HG02885 (cell line): ENCODE measurements around the gene ARID2.

Experiments used
- ATAC-seq: cut with Tn5 transposase; IDR thresholded peaks from one replicate; pipeline ENCODE4 v1.9.1; 2021; ENCODE audit warnings: mild to moderate bottlenecking; ENCODE audit not compliant: unreplicated experiment, poor library complexity

The ARID2 gene, protein sequence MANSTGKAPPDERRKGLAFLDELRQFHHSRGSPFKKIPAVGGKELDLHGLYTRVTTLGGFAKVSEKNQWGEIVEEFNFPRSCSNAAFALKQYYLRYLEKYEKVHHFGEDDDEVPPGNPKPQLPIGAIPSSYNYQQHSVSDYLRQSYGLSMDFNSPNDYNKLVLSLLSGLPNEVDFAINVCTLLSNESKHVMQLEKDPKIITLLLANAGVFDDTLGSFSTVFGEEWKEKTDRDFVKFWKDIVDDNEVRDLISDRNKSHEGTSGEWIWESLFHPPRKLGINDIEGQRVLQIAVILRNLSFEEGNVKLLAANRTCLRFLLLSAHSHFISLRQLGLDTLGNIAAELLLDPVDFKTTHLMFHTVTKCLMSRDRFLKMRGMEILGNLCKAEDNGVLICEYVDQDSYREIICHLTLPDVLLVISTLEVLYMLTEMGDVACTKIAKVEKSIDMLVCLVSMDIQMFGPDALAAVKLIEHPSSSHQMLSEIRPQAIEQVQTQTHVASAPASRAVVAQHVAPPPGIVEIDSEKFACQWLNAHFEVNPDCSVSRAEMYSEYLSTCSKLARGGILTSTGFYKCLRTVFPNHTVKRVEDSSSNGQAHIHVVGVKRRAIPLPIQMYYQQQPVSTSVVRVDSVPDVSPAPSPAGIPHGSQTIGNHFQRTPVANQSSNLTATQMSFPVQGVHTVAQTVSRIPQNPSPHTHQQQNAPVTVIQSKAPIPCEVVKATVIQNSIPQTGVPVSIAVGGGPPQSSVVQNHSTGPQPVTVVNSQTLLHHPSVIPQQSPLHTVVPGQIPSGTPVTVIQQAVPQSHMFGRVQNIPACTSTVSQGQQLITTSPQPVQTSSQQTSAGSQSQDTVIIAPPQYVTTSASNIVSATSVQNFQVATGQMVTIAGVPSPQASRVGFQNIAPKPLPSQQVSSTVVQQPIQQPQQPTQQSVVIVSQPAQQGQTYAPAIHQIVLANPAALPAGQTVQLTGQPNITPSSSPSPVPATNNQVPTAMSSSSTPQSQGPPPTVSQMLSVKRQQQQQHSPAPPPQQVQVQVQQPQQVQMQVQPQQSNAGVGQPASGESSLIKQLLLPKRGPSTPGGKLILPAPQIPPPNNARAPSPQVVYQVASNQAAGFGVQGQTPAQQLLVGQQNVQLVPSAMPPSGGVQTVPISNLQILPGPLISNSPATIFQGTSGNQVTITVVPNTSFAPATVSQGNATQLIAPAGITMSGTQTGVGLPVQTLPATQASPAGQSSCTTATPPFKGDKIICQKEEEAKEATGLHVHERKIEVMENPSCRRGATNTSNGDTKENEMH (N-terminal part only)

DNA sequence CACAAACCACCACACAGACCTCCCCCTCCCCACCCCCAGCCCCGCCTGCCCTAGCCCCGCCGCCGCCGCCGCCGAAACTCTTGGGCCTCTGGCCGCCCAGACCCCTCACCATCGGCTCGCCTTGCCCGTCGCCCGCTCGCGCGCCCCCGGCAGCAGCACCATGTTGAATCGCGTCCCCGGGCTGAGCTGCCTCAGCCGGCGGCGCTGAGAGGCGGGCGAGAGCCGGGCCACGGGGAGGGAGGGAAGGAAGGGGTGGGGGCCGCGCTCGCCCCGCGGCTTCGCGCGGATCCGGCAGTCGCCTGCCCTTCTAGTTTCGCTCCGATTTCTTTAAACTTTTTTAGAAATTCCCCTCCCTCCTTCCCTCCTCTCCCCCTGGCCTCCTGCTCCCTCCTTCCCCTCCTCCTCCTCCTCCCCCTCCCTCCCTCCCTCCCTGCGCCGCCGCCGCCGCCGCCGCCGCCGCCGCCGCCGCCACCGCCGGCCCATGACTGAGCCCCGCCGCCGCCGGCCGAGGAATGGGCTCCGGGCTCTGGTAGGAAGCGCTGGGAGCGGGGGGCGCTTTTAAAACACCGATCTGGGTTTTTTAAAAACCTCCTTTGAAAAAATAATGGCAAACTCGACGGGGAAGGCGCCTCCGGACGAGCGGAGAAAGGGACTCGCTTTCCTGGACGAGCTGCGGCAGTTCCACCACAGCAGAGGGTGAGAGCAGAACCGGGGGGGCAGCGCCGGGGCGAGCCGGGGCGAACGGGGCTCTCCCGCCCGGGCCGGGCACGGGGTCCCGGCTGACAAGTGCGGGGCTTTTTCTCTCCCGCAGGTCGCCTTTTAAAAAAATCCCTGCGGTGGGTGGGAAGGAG, at the start of gene ARID2:
ARID2 (plus strand) TSS at position 474 of the 851 bp plus-strand sequence; CDS start at position 605, 131 bp downstream.
- ATAC-seq = peak; percentile 17

- ATAC-seq = no peak
These were observed 49.1 kb upstream of the ARID2 start for GRCh38 chr12:45680362-45680761.

- ATAC-seq = no peak
These were observed 48.0 kb upstream of the ARID2 start for GRCh38 chr12:45681465-45681864.

GRCh38 chr12:45685680-45686079, 43.8 kb upstream of the ARID2 start:
- no peak for ATAC-seq

- ATAC-seq = no peak
These were observed 42.2 kb upstream of the ARID2 start for GRCh38 chr12:45687081-45688015.

DNA sequence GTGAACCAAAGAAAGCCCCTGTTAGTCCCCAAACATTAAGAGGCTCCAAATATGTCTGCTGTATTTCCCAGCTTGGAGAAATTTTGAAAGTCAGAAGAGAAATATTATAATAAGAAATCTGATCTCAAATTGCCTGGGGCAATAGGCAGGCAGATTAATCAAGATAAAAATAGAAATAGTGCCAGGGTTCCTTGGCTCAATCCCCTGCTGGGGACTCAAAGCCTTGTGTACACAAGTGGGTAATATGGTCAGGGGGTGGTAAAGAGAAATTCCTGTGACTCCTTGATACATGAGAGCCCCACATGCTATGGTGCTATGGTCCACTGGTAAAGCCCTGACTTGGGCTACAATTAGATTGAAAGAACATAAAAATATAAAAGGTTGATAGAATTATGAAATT, 41.3 kb upstream of the ARID2 start:
- no peak for ATAC-seq

GRCh38 chr12:45695035-45695434, 34.5 kb upstream of the ARID2 start:
- ATAC-seq = no peak

- no peak for ATAC-seq
These were observed 33.9 kb upstream of the ARID2 start for GRCh38 chr12:45695606-45696005.

- ATAC-seq = no peak
These were observed 33.5 kb upstream of the ARID2 start for GRCh38 chr12:45696049-45696448.

- no peak for ATAC-seq
These were observed 32.1 kb upstream of the ARID2 start for GRCh38 chr12:45697371-45697770.

DNA sequence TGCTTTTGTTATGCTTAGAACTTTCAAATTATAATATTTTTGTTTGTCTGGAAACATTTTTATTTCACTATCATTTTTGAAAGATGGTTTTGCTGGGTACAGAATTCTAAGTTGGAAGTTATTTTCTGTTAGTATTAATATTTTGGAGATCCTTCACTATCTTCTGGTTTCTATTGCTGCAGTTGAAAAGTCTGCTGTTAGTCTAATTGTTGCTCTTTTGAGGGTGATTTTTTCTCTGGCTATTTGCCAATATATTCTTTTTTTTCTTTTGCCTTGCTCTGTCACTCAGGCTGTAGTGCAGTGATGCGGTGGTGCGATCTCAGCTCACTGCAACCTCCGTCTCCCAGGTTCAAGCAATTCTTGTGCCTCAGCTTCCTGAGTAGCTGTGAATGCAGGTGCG, 28.2 kb upstream of the ARID2 start:
- ATAC-seq = no peak

- no peak for ATAC-seq
These were observed 25.6 kb upstream of the ARID2 start for GRCh38 chr12:45703942-45704341.

DNA sequence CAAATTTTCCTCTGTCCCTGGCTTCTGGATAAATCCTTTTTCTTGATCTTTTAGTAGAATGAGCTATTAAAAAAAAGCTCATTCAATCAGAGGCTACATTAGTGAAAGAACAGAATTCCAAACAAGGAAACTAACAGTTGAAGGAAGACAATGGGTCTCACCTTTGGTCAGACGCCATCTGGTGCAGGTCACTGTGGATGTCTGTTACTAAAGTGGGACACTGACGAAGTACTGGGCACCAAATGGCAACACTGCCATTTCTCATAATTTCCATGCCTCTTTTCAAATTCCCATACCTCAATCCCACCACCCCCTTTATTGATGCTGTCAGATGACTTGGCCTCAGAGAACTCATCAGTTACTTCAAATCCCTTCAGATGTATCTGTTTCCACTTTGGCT, 24.5 kb upstream of the ARID2 start:
- ATAC-seq = no peak

- no peak for ATAC-seq
These were observed 24.1 kb upstream of the ARID2 start for GRCh38 chr12:45705404-45705803.

GRCh38 chr12:45707241-45707857, 22.2 kb upstream of the ARID2 start:
- ATAC-seq = no peak

DNA sequence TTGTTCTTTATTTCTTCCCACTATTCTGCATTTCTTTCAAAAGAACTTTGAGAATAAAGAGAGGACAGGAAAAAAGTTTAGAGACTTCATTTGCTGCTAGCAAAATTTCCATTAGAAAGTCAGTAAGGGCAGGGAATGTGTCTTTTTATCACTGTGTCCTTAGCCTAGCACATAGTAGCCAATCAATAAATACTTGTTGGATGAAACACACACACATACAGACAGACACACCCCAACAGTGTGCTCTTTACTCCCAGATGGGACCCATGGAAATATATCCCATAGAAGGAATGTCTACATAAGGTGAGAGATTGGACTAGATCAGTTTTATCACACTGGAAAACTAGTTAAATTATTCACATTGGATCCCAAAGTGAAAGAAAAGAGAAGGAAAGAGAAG, 21.1 kb upstream of the ARID2 start:
- ATAC-seq = no peak

GRCh38 chr12:45708901-45709300, 20.6 kb upstream of the ARID2 start:
- ATAC-seq = no peak

- no peak for ATAC-seq
These were observed 17.2 kb upstream of the ARID2 start for GRCh38 chr12:45712319-45712718.
